H9 (cell line): ENCODE measurements around the gene CACHD1. TPM values are rescaled to one million over a fixed set of nuclear protein-coding genes. Genes with fewer than 3 reads are reported as not detected.

Experiments used
- DNase-seq: peaks from one replicate; pipeline ENCODE4 v3.0.0-alpha.2; 2017
- H2AFZ ChIP-seq: one replicate; pipeline ENCODE4 v1.6.1; 2013; ENCODE audit warnings: mild to moderate bottlenecking, low read length, control low read depth, moderate library complexity
- H2AK5ac ChIP-seq: 2 replicates; pipeline ENCODE4 v1.6.1; 2013; ENCODE audit warnings: low read length, control low read depth, mixed read lengths; ENCODE audit not compliant: insufficient read length
- H2BK120ac ChIP-seq: one replicate; pipeline ENCODE4 v1.6.1; 2013; ENCODE audit warnings: low read depth, mild to moderate bottlenecking, low read length, control low read depth, inconsistent platforms; ENCODE audit not compliant: poor library complexity, severe bottlenecking
- H2BK12ac ChIP-seq: 2 replicates; pipeline ENCODE4 v1.6.1; 2013; ENCODE audit warnings: low read length, control low read depth, mixed read lengths, low read depth; ENCODE audit not compliant: insufficient read length
- H2BK15ac ChIP-seq: 2 replicates; pipeline ENCODE4 v1.6.1; 2013; ENCODE audit warnings: low read depth, low read length, control low read depth
- H2BK20ac ChIP-seq: one replicate; pipeline ENCODE4 v1.6.1; 2013; ENCODE audit warnings: low read depth, mild to moderate bottlenecking, low read length, control low read depth, inconsistent platforms; ENCODE audit not compliant: poor library complexity, severe bottlenecking
- H2BK5ac ChIP-seq: 2 replicates; pipeline ENCODE4 v1.6.1; 2013; ENCODE audit warnings: low read length, control low read depth, mixed read lengths; ENCODE audit not compliant: insufficient read length
- H3K14ac ChIP-seq: 2 replicates; pipeline ENCODE4 v1.6.1; 2013; ENCODE audit warnings: low read length, control low read depth; ENCODE audit not compliant: insufficient read depth
- H3K18ac ChIP-seq: 2 replicates; pipeline ENCODE4 v1.6.1; 2013; ENCODE audit warnings: low read depth, mild to moderate bottlenecking, mixed read lengths, low read length, control low read depth; ENCODE audit not compliant: insufficient read length
- H3K23ac ChIP-seq: 2 replicates; pipeline ENCODE4 v1.6.1; 2013; ENCODE audit warnings: low read length, control low read depth, mixed read lengths, low read depth; ENCODE audit not compliant: insufficient read length
- H3K23me2 ChIP-seq: 2 replicates; pipeline ENCODE4 v1.6.1; 2013; ENCODE audit warnings: low read depth, mild to moderate bottlenecking, mixed read lengths, low read length, control low read depth; ENCODE audit not compliant: insufficient read length, poor library complexity, severe bottlenecking
- H3K27ac ChIP-seq: 2 replicates; pipeline ENCODE4 v1.5.1; 2013; ENCODE audit warnings: low read length, control low read depth, mixed read lengths, low read depth; ENCODE audit not compliant: insufficient read length
- H3K27me3 ChIP-seq: 2 replicates; pipeline ENCODE4 v1.6.1; 2013; ENCODE audit warnings: low read length, control low read depth, inconsistent platforms; ENCODE audit not compliant: insufficient read depth
- H3K4ac ChIP-seq: 2 replicates; pipeline ENCODE4 v1.6.1; 2013; ENCODE audit warnings: low read depth, mild to moderate bottlenecking, control low read depth, inconsistent platforms, low read length, moderate library complexity
- H3K4me1 ChIP-seq: 2 replicates; pipeline ENCODE4 v1.6.1; 2013; ENCODE audit warnings: low read length, control low read depth, inconsistent platforms; ENCODE audit not compliant: insufficient read depth
- H3K4me2 ChIP-seq: 2 replicates; pipeline ENCODE4 v1.6.1; 2013; ENCODE audit warnings: low read length, control low read depth, mixed read lengths; ENCODE audit not compliant: insufficient read length, insufficient read depth
- H3K56ac ChIP-seq: 2 replicates; pipeline ENCODE4 v1.6.1; 2013; ENCODE audit warnings: low read depth, mild to moderate bottlenecking, mixed read lengths, low read length, control low read depth; ENCODE audit not compliant: insufficient read length
- H3K79me1 ChIP-seq: 2 replicates; pipeline ENCODE4 v1.6.1; 2013; ENCODE audit warnings: low read depth, mild to moderate bottlenecking, moderate library complexity, low read length, control low read depth, inconsistent platforms; ENCODE audit not compliant: insufficient read depth, poor library complexity, severe bottlenecking
- H3K79me2 ChIP-seq: 2 replicates; pipeline ENCODE4 v1.6.1; 2013; ENCODE audit warnings: low read length, control low read depth, inconsistent platforms; ENCODE audit not compliant: insufficient read depth
- H3K9ac ChIP-seq: 2 replicates; pipeline ENCODE4 v1.6.1; 2013; ENCODE audit warnings: low read length, control low read depth, mixed read lengths; ENCODE audit not compliant: insufficient read length; ENCODE audit errors: extremely low read depth
- H3K9me3 ChIP-seq: one replicate; pipeline ENCODE4 v1.6.1; 2013; ENCODE audit warnings: low read depth, low read length, inconsistent platforms; ENCODE audit not compliant: control insufficient read depth
- H3T11ph ChIP-seq: one replicate; pipeline ENCODE4 v1.6.1; 2013; ENCODE audit warnings: mild to moderate bottlenecking, low read length, control low read depth, inconsistent platforms
- H4K20me1 ChIP-seq: one replicate; pipeline ENCODE4 v1.6.1; 2013; ENCODE audit not compliant: control insufficient read depth, insufficient read length, insufficient read depth
- H4K5ac ChIP-seq: 2 replicates; pipeline ENCODE4 v1.6.1; 2013; ENCODE audit warnings: low read depth, mild to moderate bottlenecking, mixed read lengths, low read length, control low read depth; ENCODE audit not compliant: insufficient read length
- H4K8ac ChIP-seq: replicated peaks from 2 replicates; pipeline ENCODE4 v1.6.1; 2013; ENCODE audit warnings: low read length, control low read depth, mixed read lengths, low read depth; ENCODE audit not compliant: insufficient read length
- H4K91ac ChIP-seq: 2 replicates; pipeline ENCODE4 v1.6.1; 2013; ENCODE audit warnings: low read depth, mild to moderate bottlenecking, moderate library complexity, mixed read lengths, low read length, control low read depth; ENCODE audit not compliant: insufficient read length
- H3K27ac Mint-ChIP-seq, 3 experiments: 2 replicates in 2 of 3; 3 replicates in 1 of 3; pipeline ENCODE4 v1.8.0; 2020 to 2021; ENCODE audit warnings: mixed read lengths in 3 of 3, mild to moderate bottlenecking in 1 of 3, moderate library complexity in 1 of 3
- H3K27me3 Mint-ChIP-seq: 2 replicates; pipeline ENCODE4 v1.8.0; 2021; ENCODE audit warnings: low read depth, mild to moderate bottlenecking, moderate library complexity, mixed read lengths
- H3K36me3 Mint-ChIP-seq, 3 experiments: 2 replicates in 2 of 3; 3 replicates in 1 of 3; pipeline ENCODE4 v1.8.0; 2020 to 2021; ENCODE audit warnings: low read depth in 3 of 3, mixed read lengths in 3 of 3; ENCODE audit not compliant: insufficient read depth in 1 of 3
- H3K4me1 Mint-ChIP-seq, 2 experiments: 2 replicates each; pipeline ENCODE4 v1.8.0; 2020; ENCODE audit warnings: mixed read lengths in 2 of 2
- H3K4me3 Mint-ChIP-seq, 2 experiments: 2 replicates in 1 of 2; 3 replicates in 1 of 2; pipeline ENCODE4 v1.8.0; 2020 to 2021; ENCODE audit warnings: mild to moderate bottlenecking in 2 of 2, mixed read lengths in 2 of 2, moderate library complexity in 1 of 2
- H3K9me3 Mint-ChIP-seq, 2 experiments: 2 replicates in 1 of 2; 3 replicates in 1 of 2; pipeline ENCODE4 v1.8.0; 2020; ENCODE audit warnings: mild to moderate bottlenecking in 2 of 2, mixed read lengths in 2 of 2, moderate library complexity in 1 of 2
- WGBS: extraction: QIAGEN DNeasy Blood & Tissue Kit; methylation state at CpG from one replicate; pipeline ENCODE4 v1.1.7; 2013; ENCODE audit warnings: missing lambda C conversion rate, low lambda C conversion rate, mixed read lengths; ENCODE audit not compliant: insufficient read length; ENCODE audit errors: extremely low coverage; 5-methylcytosine and 5-hydroxymethylcytosine counted together
- total RNA-seq: library from RNA; stranded (reverse); gene quantifications from 2 replicates; pipeline ENCODE4 v1.2.1, GENCODE V29; 2021
- TF ChIP-seq, protein P1 (sequence below): fragments of 200-600 bp; sonication (generic); conservative IDR thresholded peaks from 3 replicates; pipeline ENCODE4 v1.8.0; 2021; ENCODE audit warnings: antibody characterized with exemption, mild to moderate bottlenecking

CACHD1 gene
- total RNA-seq, 1 experiment from 2014 or later: 94.2 TPM

DNA sequence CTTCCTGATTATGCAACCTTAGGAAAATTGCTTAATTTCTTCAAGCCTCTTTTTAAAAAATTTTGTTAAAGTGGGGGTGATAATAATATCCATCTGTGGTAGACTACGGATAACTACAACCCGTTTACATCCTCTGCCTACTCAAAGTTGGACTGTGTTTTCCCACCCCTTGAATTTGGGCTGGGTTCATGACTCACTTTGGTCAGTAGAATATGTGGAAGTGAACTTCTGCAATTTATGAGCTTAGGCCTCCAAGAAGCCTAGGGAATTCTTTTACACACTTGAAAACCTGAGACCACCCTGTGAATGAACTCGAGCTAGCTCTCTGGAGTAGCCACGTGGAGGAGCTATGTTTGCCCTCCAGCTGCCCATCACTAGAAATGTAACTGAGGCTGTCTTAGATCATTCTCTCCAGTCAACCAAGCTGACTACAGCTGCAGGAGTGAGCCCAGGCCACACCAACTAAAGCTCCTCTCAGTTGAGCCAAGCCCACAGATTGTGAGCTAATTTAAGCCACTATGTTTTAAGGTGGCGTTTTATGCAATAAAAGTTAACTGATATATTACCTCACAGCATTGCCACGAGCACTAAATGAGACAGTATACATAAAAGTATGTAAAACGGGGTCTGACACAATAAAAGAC is 29.6 kb upstream of the CACHD1 start:
- Histone ChIP-seq H3K18ac (no peak overlapping the region), H4K8ac (no peak overlapping the region), H2BK12ac (no peak overlapping the region), H3K23ac (no peak overlapping the region), H2BK15ac (no peak overlapping the region), H4K5ac (no peak overlapping the region), H4K91ac (no peak overlapping the region), H3T11ph (no peak overlapping the region), H4K20me1 (no peaks in the 10 kb centered on the region), H3K79me1 (no peaks in the 10 kb centered on the region), H2AFZ (no peak overlapping the region), H3K9ac (no peak overlapping the region), H3K79me2 (no peaks in the 10 kb centered on the region), H2BK120ac (no peak overlapping the region), H3K4me1 (no peaks in the 10 kb centered on the region), H3K9me3 (no peaks in the 10 kb centered on the region), H3K4me2 (no peak overlapping the region), H2BK5ac (no peak overlapping the region), H3K23me2 (no peaks in the 10 kb centered on the region), H3K56ac (no peak overlapping the region), H3K27me3 (no peaks in the 10 kb centered on the region), H2BK20ac (no peak overlapping the region), H2AK5ac (no peak overlapping the region), H3K27ac (no peak overlapping the region), H3K4ac (no peak overlapping the region), H3K14ac (no peak overlapping the region)
- WGBS: no CpG with 5 or more reads among the region's 7 CpGs
- Mint-ChIP-seq H3K36me3 (no peaks in the 10 kb centered on the region; a peak in 1 of 7 replicates), H3K9me3 (no peaks in the 10 kb centered on the region), H3K4me3 (no peak overlapping the region), H3K4me1 (no peaks in the 10 kb centered on the region), H3K27me3 (no peaks in the 10 kb centered on the region), H3K27ac (no peak overlapping the region)
- DNase-seq: no peak
- TF ChIP-seq, protein P1, sequence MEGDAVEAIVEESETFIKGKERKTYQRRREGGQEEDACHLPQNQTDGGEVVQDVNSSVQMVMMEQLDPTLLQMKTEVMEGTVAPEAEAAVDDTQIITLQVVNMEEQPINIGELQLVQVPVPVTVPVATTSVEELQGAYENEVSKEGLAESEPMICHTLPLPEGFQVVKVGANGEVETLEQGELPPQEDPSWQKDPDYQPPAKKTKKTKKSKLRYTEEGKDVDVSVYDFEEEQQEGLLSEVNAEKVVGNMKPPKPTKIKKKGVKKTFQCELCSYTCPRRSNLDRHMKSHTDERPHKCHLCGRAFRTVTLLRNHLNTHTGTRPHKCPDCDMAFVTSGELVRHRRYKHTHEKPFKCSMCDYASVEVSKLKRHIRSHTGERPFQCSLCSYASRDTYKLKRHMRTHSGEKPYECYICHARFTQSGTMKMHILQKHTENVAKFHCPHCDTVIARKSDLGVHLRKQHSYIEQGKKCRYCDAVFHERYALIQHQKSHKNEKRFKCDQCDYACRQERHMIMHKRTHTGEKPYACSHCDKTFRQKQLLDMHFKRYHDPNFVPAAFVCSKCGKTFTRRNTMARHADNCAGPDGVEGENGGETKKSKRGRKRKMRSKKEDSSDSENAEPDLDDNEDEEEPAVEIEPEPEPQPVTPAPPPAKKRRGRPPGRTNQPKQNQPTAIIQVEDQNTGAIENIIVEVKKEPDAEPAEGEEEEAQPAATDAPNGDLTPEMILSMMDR: no peak
